GM18870 (cell line): ENCODE results near the gene ZNF668.
"Not testable (repeated sequence)": the region's sequence is repeated elsewhere in the genome, so short reads cannot be mapped to it uniquely, and the experiment has no call there.

Source experiments
- ATAC-seq: cut with Tn5 transposase; IDR thresholded peaks from one replicate; pipeline ENCODE4 v1.9.1; 2021; ENCODE audit warnings: moderate library complexity; ENCODE audit not compliant: unreplicated experiment

ZNF668 gene

DNA sequence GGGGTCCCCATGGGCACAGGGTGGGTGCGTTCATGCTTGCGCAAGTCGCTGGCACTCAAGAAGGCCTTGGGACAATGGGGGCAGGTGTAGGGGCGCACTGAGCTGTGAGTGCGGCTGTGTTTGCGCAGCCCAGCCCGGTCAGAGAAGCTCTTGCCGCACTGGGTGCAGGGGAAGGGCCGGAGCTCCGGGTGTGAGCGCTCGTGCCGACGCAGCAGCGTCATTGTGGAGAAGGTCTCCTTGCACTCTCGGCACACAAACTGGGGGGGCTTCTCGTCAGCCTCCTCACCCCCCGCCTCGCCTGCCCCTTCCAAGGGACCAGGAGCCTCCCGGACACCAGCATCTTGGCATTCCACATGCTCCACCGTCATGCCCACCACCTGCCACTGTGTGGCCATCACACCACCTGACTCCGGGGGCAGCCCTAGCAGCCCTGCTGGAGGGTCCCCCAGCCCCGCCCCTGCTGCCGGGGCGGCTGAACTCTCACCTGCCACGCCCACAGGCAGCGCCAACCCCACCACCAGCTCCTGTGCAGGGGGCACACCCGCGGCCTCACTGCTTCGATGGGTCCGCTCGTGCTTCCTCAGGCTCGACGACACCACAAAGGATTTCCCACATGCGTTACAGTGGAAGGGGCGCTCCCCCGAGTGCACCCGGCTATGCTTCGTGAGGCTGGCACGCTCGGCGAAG, 12.8 kb downstream of the ZNF668 start:
- ATAC-seq: no peak

DNA sequence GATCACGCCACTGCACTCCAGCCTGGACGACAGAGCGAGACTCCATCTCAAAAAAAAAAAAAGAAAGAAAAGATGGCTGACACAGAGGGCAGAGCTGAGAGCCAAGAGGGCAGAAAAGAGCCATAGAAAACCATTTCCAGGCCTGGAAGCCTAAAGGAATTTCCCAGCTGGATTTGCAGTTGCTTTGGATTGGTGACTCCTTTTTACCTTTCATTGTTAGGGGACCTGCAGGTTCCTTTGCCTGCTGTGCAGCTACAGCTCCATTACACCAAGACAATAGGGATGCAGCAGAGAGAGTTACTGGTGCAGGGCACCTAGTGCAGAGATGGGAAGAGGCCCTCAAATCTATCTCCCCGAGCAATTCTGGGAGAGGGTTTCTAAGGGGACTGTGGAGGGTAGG, 18.4 kb downstream of the ZNF668 start:
- no peak for ATAC-seq

DNA sequence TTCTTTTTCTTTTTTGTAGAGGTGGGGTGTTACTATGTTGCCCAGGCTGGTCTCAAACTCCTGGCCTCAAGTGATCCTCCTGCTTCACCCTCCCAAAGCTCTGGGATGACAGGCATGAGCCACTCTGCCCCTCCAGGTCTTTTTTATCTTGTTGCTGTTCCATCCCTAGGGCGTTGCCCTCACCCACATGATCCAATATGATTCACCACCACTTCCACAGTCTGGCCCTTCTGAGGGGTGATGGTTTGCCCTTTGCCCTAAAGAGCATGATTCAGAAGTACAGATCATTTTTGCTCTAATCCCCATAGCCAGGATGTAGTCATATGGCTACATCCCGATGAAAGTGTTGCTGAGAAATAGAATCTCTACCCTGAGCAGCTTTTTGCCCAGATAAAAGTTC, 21.9 kb downstream of the ZNF668 start:
- no peak for ATAC-seq

DNA sequence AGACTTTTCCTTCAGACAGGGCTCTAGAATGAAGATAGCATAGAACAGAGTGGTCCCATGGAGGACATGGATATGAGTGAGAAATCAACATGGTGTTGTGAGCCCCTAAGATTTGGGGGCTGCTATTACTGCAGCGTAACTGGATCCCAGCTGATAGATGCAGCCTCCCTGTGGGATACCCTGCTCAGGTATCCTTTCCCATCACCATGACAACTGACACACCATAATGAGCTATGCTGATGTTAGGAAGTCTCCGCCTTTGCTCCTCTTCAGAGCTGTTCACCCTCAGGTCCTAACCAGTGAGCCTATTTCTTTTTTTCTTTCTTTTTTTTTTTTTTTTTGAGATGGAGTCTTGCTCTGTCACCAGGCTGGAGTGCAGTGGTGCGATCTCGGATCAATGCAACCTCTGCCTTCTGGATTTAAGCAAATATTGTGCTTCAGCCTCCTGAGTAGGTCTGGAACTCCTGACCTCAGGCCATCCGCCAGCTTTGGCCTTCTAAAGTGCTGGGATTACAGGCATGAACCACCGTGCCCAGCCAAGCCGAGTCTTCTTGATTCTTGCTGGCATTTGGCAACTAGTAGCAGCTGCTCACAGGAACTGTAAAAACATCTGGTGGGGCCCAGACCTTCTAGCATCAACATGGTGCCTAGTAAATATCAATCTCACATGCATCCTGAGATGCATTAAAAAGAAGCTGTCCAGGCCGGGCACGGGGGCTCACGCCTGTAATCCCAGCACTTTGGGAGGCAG, 23.6 kb downstream of the ZNF668 start:
- ATAC-seq: no peak

DNA sequence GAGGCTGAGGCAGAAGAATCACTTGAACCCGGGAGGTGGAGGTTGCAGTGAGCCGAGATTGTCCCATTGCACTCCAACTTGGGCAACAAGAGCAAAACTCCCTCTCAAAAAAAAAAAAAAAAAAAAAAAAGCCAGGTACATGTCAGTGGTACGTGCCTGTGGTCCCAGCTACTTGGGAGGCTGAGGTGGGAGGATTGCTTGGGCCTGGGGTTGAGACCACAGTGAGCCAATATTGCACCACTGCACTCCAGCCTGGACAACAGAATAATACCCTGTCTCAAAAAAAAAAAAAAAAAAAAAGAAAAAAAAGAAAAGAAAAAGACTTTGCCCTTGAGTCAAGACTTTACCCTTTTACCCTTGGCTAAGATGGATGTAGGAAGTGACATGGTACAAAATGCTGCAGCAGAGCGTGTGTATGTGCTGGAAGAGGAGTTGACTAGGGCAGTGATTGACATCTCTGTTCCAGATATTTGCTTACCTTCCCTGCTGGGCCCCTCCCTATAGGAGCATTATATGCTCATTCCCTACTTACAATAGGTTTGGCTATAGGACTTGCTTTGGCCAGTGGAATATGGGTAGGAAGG, 30.1 kb downstream of the ZNF668 start:
- no peak for ATAC-seq

DNA sequence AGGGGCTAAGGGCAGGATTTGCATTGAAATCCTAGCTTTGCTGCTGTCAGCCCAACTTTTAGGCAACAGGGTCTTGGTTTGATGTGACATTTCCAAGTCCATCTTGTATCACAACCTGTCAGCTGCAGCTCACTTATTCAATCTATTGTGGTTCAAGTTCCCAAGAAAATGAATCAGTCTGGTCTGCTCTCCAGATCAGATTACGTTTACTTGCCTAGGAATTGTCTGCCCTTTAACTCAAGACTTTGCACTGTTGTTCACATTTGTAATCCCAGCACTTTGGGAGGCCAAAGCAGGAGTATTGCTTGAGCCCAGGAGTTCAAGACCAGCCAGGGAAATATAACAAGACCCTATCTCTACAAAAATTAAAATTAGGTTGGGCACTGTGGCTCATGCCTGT, 30.7 kb downstream of the ZNF668 start:
- no peak for ATAC-seq

DNA sequence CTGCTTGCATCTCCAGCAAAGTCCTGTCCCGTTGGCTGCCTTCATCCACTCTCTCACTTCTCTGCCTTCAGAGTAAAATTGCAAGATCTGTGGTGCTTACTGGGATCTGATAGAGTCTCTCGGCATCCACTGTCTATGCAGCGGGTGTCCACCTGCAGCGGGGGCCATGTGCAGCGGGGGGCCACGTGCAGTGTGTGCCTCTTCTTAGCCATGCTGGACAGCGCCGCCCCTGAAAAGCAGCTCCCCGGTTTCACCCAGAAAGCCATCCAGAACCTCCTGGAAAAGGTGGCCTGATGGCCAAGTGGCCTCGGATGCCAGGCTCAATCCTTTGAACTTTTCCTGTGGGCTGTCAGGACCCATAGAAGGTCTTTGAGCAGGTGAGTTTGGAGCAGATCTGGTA, 31.2 kb downstream of the ZNF668 start:
- no peak for ATAC-seq

DNA sequence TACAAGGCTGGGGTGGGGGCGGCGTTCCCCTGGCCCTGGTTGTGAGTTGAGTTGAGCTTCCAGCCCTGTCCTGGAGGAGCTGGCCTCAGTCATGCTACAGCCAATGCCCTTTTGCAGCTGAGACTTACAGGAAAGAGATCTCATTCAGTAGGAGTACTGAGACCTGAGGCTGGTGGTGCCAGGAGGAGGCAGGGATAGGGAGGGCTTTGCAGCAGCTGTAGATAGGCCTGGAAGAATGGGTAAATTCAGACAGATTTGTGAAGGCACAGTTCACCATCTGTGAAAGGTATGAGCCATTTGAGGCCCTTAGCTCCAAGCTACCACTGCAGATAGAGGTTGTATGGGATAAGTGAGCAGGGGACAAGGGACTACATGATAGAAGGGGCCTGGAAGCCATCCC, 35.0 kb downstream of the ZNF668 start:
- no peak for ATAC-seq

DNA sequence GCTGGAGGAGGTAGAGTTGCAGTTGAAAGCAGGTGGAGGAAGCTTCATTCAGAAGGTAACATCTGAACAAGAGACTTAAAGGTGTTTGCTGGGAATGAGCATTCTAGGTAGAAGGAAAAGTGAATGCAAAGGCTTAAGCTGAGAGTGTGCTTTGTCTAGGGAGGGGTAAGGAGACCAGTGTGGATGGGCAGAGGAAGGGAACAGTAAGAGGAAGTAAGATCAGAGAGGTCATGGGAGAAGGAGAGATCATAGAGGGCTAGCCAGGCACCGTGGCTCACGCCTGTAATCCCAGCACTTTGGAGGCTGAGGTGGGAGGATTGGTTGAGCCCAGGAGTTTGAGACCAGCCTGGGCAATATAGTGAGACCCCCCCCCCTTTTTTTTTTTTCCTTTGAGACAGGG, 37.3 kb downstream of the ZNF668 start:
- no peak for ATAC-seq

DNA sequence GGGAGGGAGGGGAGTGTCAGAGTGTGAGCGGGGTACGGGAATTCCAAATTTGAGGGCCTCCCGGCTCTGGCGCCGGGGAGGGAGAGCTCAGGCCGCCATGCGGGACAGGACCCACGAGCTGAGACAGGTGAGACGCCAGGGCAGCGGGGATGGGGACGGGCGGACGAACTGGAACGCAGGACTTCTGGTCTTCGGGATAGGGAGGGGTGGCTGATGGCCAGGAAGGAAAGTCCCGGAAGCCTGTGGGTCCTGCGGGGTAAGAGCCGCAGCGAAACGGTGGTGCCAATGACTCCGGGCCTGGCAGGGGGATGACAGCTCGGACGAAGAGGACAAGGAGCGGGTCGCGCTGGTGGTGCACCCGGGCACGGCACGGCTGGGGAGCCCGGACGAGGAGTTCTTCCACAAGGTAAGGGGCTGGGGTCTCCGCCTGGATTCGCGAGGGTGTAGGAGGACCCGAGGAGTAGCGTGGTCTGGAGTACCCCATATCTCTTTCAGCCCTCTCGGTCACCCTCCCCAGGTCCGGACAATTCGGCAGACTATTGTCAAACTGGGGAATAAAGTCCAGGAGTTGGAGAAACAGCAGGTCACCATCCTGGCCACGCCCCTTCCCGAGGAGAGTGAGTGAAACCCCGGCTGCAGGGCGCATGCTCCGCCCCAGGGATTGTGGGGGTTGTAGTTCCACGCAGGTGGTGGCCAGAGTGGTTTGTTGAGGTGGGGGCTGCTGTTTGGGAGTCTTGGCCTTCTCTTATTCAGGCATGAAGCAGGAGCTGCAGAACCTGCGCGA, 40.1 kb downstream of the ZNF668 start:
- ATAC-seq: peak; percentile 33

DNA sequence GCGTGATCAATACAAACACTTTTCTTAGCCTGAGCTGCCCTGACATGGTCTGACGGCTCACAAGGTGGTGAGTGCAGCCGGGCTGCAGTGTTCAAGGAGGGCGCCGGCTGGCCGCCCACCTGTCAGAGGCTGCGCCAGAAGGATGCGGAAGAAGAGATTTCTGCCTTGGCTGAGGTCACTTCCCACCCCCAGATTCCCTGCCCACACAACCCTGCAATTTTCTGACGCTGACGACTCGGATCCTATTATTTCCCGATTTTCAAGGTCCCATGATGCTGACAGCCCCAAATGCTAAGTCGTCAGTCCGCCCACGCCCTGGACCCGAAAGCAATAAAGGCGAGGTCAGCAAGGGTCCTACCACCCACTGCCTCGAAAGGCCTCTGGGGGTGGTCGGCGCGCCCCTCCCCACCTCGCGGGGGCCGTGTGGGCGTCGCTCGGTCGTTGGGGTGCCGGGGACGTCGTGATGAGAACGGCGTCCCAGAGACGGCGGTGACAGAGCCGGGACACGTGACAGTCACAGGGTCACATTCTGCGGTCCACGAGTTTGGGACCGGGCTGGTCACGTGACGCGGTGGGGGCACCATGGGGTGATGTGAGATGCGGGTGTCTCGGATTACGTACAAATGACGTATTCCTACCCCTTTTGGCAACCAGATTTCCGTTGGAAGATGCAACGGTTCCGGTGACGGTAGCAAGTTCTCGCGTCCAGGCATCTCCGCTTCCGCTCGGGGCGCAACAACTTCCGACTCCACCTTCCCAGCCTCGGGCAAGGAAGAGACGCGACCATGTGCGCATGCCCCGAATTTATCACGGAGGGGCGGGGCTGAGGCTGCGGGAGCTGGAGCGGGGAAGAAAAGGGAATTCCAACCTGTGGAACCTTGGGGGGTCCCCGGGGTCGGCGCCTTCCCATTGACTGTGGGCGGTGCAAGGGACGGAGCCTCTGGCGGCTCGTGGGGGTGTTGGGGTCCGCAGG, 41.0 kb downstream of the ZNF668 start, which contains the start of gene STX4:
TSS of gene STX4 (plus strand) at position 823 of the 973 bp plus-strand sequence. CDS start 248 bp downstream, outside the sequence.
- ATAC-seq: peak; percentile 74

DNA sequence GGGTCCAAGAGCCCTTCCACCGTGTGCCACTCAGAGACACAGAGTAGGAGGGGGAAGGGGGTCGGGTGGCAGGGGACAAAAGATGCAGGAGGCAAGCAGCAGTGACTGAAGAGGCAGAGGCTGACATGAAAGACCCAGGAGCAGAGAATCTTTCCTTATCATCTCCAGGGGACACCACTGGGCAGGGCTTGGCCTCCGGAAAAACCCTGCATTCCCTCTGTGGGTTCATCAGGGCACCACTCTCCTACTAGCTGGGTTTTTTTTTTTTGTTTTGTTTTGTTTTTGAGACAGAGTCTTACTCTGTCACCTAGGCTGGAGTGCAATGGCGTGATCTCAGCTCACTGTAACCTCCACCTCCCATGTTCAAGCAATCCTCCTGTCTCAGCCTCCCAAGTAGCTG, 42.8 kb downstream of the ZNF668 start:
- no peak for ATAC-seq

DNA sequence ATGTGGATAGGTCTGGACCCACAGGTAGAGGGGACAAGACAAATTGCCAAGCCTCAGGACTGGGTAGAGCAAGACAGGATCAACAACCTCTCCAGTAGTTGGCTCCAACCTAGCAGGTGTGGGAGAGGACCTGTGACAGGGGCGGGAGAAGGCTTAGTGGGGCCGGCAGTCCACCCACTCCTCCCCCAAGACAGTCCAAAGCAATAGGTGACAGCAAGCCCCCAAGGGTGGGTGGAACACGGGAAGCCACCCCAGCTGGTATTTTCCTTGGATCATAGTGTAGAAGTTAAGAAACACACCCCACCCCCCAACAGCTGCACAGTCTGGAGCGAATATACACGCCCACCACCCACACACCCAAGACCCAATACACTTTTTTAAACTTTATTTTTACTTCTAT, 44.8 kb downstream of the ZNF668 start:
- ATAC-seq: no peak

DNA sequence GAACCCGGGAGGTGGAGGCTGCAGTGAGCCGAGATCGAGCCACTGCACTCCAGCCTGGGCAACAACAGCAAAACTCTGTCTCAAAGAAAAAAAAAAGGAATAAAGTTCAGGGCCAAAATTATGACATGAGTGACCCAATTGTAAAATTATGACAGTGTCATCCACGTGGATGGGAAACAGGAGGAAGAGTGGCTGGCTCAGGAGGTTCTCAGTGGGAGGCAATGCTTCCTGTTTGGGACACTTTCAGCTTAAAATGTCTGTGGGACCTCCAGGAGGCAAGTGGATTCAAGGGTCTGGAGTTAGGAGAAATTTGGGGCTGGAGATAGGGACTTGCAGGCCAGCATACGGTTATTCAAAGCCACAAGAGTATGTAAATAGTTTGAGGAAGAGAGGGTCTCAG, 48.7 kb downstream of the ZNF668 start:
- ATAC-seq: no peak

DNA sequence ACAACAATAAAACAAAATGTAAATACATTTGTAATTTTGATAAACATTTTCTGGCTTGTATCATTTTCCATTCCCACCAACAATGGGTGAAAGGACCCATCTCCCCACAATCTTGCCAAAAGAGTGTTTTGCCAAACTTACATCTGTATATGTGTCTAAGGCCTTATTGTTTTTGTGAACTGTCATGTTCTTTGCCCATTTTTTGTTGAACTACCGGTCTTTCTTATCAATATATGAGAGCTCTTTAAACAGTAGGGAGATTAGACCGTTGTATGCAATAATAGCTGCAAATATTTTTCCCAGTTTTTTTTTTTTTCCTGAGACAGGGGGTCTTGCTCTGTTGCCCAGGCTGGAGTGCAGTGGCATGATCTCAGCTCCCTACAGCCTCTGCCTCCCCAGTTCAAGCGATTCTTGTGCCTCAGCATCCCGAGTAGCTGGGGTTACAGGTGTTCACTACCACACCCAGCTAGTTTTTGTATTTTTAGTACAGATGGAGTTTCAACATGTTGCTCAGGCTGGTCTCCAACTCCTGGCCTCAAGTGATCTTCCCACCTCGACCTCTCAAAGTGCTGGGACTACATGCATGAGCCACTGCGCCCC, 50.3 kb downstream of the ZNF668 start:
- no peak for ATAC-seq

DNA sequence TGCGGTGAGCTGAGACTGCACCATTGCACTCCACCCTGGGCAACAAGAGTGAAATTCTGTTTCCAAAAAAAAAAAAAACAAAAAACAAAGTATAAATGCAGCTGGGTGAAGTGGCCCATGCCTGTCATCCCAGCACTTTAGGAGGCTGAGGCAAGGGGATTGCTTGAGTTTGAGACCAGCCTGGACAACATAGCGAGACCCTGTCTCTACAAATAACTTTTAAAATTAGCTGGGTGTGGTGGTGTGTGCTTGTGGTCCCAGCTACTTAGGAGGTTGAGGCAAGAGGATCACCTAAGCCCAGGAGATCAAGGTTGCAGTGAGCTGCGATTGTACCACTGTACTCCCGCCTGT, 50.8 kb downstream of the ZNF668 start:
- no peak for ATAC-seq

DNA sequence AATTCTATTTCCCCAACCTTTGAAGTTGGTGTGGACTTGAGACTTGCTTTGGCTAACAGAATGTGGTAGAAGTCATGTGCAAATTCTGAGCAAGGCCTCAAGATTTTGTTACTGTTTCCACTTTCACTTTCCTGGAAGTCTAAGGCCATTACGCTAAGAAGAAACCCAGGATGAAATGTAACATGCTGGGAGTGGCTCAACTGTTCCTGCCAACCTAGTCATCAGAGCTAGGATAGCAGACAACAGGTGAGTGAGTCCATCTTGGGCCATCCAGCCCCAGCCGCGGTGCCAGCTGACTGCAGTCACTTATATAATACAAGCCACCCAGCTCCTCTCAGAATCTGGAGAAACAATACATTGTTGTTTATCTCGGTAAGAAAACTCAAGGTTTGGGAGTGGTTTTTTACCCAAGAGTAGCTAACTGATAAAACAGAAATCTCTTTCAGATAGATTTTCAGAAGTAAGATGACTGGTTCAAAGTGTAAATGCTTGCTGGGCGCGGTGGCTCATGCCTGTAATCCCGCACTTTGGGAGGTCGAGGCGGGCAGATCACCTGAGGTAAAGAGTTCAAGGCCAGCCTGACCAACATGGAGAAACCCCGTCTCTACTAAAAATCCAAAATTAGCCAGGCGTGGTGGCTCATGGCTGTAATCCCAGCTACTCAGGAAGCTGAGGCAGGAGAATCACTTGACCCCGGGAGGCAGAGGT, 51.3 kb downstream of the ZNF668 start:
- ATAC-seq: no peak

DNA sequence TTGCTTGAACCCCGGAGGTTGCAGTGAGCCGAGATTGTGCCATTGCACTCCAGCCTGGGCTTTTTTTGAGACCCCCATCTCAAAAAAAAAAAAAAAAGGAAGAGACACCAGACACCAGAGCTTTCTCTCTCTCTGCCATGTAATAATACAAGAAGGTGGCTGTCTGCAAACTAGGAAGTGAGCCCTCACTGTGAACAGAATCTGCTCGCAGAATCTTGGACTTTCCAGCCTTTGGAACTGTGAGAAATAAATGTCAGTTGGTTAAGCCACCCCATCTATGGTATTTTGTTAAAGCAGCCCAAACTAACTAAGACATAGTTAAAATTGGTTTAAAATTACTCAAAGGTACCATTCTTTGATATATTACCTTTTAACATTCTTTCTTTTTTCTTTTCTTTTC, 53.5 kb downstream of the ZNF668 start:
- no peak for ATAC-seq

DNA sequence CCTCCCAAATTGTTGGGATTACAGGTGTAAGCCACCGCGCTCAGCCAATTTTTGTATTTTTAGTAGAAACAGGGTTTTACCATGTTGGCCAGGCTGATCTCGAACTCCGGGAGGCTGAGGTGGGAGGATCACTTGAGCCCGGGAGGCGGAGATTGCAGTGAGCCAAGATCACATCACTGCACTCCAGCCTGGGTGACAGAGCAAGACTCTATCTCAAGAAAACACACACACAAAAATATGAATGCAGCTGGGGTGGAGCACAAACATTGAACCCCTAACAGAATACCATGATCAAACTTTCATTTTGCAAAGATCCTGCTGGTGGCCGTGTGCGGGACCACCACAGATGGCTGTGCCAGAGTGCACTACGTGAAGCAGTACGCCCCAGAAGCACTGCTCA, 56.3 kb downstream of the ZNF668 start:
- not testable (repeated sequence) for ATAC-seq
